Hepatocyte (in vitro differentiated cells): ENCODE data around the gene GUCA1A. TPM values are rescaled to one million over a fixed set of nuclear protein-coding genes. Genes with fewer than 3 reads are reported as not detected.
A peak's percentile ranks its signal among the peaks of the same experiment; 100 is the strongest.

Source experiments
- DNase-seq: peaks from one replicate; pipeline ENCODE4 v3.0.0-alpha.2; 2016; ENCODE audit warnings: low spot score
- H2AFZ ChIP-seq: fragments of 200-600 bp; sonication (generic); 2 replicates; pipeline ENCODE4 v1.6.0; 2016; ENCODE audit warnings: antibody characterized with exemption, mild to moderate bottlenecking
- H3K27ac ChIP-seq: fragments of 200-600 bp; sonication (generic); 2 replicates; pipeline ENCODE4 v1.5.1; 2016; ENCODE audit warnings: mild to moderate bottlenecking
- H3K27me3 ChIP-seq: fragments of 200-600 bp; sonication (generic); 2 replicates; pipeline ENCODE4 v1.6.1; 2016
- H3K36me3 ChIP-seq: fragments of 200-600 bp; sonication (generic); replicated peaks from 2 replicates; pipeline ENCODE4 v1.5.1; 2016; ENCODE audit warnings: low read depth; ENCODE audit not compliant: insufficient read depth
- H3K4me1 ChIP-seq: fragments of 200-600 bp; sonication (generic); 2 replicates; pipeline ENCODE4 v1.5.1; 2016; ENCODE audit warnings: mild to moderate bottlenecking, moderate library complexity; ENCODE audit not compliant: insufficient read depth
- H3K4me2 ChIP-seq: fragments of 200-600 bp; sonication (generic); 2 replicates; pipeline ENCODE4 v1.6.0; 2016
- H3K4me3 ChIP-seq: fragments of 200-600 bp; sonication (generic); 2 replicates; pipeline ENCODE4 v1.5.1; 2016; ENCODE audit warnings: mild to moderate bottlenecking
- H3K79me2 ChIP-seq: fragments of 200-600 bp; sonication (generic); 2 replicates; pipeline ENCODE4 v1.6.0; 2017; ENCODE audit warnings: mild to moderate bottlenecking
- H3K9me2 ChIP-seq: fragments of 200-600 bp; sonication (generic); replicated peaks from 2 replicates; pipeline ENCODE4 v1.6.0; 2017; ENCODE audit warnings: mild to moderate bottlenecking; ENCODE audit not compliant: insufficient read depth
- H3K9me3 ChIP-seq: fragments of 200-600 bp; sonication (generic); 2 replicates; pipeline ENCODE4 v1.5.1; 2016; ENCODE audit warnings: low read depth, mild to moderate bottlenecking
- H4K20me1 ChIP-seq: fragments of 200-600 bp; sonication (generic); 2 replicates; pipeline ENCODE4 v1.6.0; 2016; ENCODE audit warnings: mild to moderate bottlenecking; ENCODE audit not compliant: insufficient read depth, poor library complexity, severe bottlenecking
- CTCF ChIP-seq: fragments of 200-600 bp; sonication (generic); IDR thresholded peaks from 2 replicates; pipeline ENCODE4 v1.5.1; 2016; ENCODE audit warnings: antibody characterized with exemption, mild to moderate bottlenecking; ENCODE audit not compliant: poor library complexity
- EZH2 ChIP-seq: fragments of 200-600 bp; sonication (generic); IDR thresholded peaks from 2 replicates; pipeline ENCODE4 v1.6.1; 2016; ENCODE audit warnings: antibody characterized with exemption, mild to moderate bottlenecking, borderline replicate concordance
- EZH2phosphoT487 ChIP-seq: fragments of 200-600 bp; sonication (generic); IDR thresholded peaks from one replicate; pipeline ENCODE4 v1.6.1; 2018; ENCODE audit warnings: antibody characterized with exemption, mild to moderate bottlenecking, low read depth, moderate library complexity; ENCODE audit not compliant: unreplicated experiment, severe bottlenecking
- WGBS: methylation state at CpG from one replicate; pipeline ENCODE4 v1.1.6; 2016; ENCODE audit warnings: low lambda C conversion rate; ENCODE audit errors: missing lambda C conversion rate; 5-methylcytosine and 5-hydroxymethylcytosine counted together
- polyA plus RNA-seq: library from polyadenylated mRNA; unstranded; fragments of >200 nt; fragmentation: Nextera tagmentation; extraction: Ambion mirVana; gene quantifications from 2 replicates; pipeline ENCODE4 v1.2.1, GENCODE V29; 2016
- total RNA-seq: library from RNA; depleted of rRNA; stranded (reverse); fragments of >200 nt; gene quantifications from 2 replicates; pipeline ENCODE4 v1.2.3, GENCODE V29; 2014

The GUCA1A gene
- total and polyA plus RNA-seq, 2 experiments from 2014 or later = 0.43 to 0.75 TPM

DNA sequence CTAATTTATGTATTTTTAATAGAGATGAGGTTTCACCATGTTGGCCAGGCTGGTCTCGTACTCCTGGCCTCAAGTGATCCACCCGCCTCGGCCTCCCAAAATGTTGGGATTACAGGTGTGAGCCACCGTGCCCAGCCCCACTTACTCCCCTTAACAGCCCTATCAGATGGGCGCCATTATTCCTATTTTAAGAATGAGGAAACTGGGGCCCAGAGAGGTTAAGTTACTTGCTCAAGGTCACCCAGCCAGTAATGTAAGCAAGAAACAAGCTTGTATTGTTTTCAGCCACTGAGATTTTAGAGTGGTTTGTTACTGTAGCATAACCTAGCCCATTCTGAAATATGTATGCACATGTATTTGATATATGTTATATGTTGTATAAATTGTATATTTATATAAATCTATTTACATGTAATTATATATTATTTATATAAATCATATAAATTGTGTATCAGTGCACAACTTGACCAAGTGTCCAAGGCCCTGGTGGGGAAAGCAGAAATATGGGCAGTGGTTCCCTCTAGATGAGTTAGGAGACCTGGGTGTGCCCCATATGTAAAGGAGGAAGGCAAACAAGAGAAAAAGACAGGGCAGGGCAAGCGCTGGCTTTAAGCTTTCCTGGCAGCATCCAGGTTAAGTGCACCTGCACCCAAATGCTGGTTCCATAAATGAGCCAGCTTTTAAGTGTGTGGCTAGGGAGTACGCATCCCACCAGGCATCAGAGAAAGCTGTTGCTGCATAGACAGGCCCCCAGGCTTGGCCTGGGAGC, 1.2 kb upstream of the GUCA1A start:
- Histone ChIP-seq H3K27ac (no peak overlapping the region), H3K4me2 (no peak overlapping the region), H2AFZ (no peak overlapping the region), H3K9me2 (no peaks in the 10 kb centered on the region), H3K9me3 (no peaks in the 10 kb centered on the region), H3K4me1 (no peaks in the 10 kb centered on the region), H3K36me3 (no peaks in the 10 kb centered on the region), H3K79me2 (no peaks in the 10 kb centered on the region), H3K4me3 (no peak overlapping the region), H4K20me1 (no peaks in the 10 kb centered on the region), H3K27me3 (no peaks in the 10 kb centered on the region)
- no peak for DNase-seq
- WGBS = 97% methylated on average over 7 of the region's 7 CpGs
- TF ChIP-seq CTCF (no peak), EZH2 (no peak), EZH2phosphoT487 (no peak)

GRCh38 chr6:42175860-42176259, 2.7 kb downstream of the GUCA1A start:
- Histone ChIP-seq H3K9me2 (no peaks in the 10 kb centered on the region), H4K20me1 (no peaks in the 10 kb centered on the region), H2AFZ (no peak overlapping the region), H3K27me3 (no peaks in the 10 kb centered on the region), H3K4me2 (no peak overlapping the region), H3K9me3 (no peaks in the 10 kb centered on the region), H3K36me3 (no peaks in the 10 kb centered on the region), H3K4me3 (no peak overlapping the region), H3K4me1 (no peaks in the 10 kb centered on the region), H3K27ac (no peak overlapping the region), H3K79me2 (no peaks in the 10 kb centered on the region)
- DNase-seq = no peak
- WGBS = 76% methylated on average over 5 of the region's 5 CpGs
- TF ChIP-seq EZH2phosphoT487 (no peak), CTCF (peak; percentile 9), EZH2 (no peak)

DNA sequence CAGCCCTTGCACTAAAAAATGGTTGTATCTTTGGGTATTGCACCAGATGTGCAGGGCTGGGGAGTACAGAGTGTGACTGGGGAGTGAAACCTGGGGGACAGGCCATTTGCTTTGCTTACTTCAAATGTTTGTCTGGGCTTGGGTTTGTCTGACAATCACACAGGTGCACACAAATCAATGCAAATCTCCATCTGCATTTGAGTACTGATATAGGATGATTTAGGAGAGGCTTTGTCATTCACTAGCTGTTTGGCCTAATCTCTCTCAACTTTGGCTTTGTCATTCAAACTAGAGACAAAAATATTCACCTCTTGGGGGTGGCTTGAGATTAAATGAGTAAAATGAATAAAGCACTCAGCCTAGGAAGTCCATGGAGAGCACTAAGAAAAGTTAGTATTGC, 3.8 kb downstream of the GUCA1A start:
- Histone ChIP-seq H3K4me2 (no peak overlapping the region), H3K4me3 (no peak overlapping the region), H4K20me1 (no peaks in the 10 kb centered on the region), H3K36me3 (no peaks in the 10 kb centered on the region), H3K27ac (no peak overlapping the region), H3K79me2 (no peaks in the 10 kb centered on the region), H3K9me3 (no peaks in the 10 kb centered on the region), H3K27me3 (no peaks in the 10 kb centered on the region), H3K4me1 (no peaks in the 10 kb centered on the region), H3K9me2 (no peaks in the 10 kb centered on the region), H2AFZ (no peak overlapping the region)
- TF ChIP-seq CTCF (no peak), EZH2phosphoT487 (no peak), EZH2 (no peak)
- no peak for DNase-seq
